Measurements from ENCODE around the gene ARMCX4.
"Not testable (repeated sequence)": the region's sequence is repeated elsewhere in the genome, so short reads cannot be mapped to it uniquely, and the experiment has no call there.

GRCh38 chrX:101502929-101503328 lies 17.7 kb downstream of the ARMCX4 start:
- TF ChIP-seq CTCF (conservative IDR thresholded peaks at IDR 0.05); EZH2 (IDR thresholded peaks at IDR 0.05; ENCODE audit: low read depth): not testable (repeated sequence)
